Stimulated activated CD8-positive, alpha-beta memory T cell treated with anti-CD3 and anti-CD28 coated beads, Interleukin-15, amount 100 ng/mL, for 24 hours (primary cell): Measurements from ENCODE around the gene PHEX.
"Not testable (repeated sequence)": the region's sequence is repeated elsewhere in the genome, so short reads cannot be mapped to it uniquely, and the experiment has no call there.

Source experiments
- DNase-seq: peaks from one replicate; pipeline ENCODE4 v3.0.0-alpha.2; 2020; ENCODE audit warnings: low read depth

Gene PHEX

DNA sequence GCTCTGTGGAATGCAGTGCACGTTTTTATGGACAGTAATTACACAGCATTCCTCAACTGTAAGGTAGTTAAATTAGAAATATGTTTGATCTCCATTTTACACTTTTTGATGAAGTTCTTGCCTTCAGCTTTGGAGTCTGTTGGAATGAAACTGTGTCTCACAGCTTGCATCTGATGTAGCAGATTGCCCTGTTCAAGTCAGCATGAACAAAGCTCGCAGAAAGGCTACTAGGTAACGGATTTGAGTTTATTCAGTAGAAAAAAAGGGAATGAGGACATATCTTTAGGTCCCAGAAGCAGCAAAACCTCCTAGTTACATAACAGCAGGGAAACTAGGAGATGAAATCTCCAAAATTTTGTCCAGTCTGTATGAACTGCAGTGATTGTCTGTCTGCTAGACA is 216.3 kb downstream of the PHEX start:
- DNase-seq = no peak

DNA sequence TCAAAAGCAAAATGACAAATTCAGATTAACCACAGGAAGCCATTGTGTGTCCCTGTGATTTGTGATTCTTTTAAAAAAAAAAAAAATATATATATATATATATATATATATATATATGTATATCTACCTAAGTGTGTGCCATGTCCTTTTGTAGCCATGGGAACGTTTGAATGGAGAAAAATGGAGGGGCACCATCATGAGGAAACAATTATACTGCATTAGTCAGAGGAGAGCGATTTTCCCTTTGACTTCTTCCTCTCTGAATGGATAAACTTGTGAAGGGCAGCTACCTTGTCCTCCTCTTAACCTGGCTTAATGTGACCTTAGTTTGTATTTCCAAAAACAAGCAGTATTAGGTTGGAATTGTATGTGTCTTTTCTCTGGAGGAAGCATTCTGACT is 217.2 kb downstream of the PHEX start:
- no peak for DNase-seq

DNA sequence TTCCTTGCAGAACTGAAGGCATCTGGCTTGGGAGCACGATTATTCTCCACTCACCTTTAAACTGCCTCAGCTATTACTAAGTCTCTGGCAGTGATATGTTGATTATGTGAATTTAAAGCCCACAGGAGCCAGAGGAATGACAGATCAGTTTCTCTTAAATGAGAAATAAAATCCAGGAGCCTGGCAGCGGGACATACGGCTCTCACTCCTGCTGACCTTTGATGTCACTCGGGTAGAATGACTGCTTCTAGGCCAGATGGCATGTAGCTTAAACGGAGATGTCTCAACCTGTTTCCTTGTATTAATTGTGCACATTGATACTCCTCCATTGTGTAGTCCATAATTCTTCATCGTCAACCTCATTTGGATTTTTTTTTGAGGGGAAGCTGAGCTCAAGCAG is 236.6 kb downstream of the PHEX start:
- no peak for DNase-seq

DNA sequence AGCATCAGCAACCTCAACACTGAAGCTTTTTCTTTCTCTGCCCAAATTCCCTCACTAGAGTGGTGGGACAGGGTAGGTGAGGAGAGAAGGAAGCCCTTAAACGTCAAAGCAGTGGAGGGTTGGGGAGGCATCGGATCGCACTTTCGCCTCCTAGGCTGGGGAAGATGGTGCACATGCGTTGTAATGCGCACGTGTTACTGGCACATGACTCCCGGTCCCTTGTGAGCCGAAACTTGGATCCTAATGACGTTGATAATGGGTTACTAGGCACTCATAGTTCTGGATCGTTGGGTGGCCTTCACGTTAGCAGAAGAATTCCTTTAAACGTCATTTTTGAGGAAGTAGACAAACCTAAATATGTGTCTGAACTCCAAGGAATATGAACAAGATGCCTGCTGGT is 240.5 kb downstream of the PHEX start, which contains the start of gene CBLL2:
TSS of gene CBLL2 (plus strand) at position 301 of the 400 bp plus-strand sequence. CDS start at position 380, 79 bp downstream.
- DNase-seq = no peak

DNA sequence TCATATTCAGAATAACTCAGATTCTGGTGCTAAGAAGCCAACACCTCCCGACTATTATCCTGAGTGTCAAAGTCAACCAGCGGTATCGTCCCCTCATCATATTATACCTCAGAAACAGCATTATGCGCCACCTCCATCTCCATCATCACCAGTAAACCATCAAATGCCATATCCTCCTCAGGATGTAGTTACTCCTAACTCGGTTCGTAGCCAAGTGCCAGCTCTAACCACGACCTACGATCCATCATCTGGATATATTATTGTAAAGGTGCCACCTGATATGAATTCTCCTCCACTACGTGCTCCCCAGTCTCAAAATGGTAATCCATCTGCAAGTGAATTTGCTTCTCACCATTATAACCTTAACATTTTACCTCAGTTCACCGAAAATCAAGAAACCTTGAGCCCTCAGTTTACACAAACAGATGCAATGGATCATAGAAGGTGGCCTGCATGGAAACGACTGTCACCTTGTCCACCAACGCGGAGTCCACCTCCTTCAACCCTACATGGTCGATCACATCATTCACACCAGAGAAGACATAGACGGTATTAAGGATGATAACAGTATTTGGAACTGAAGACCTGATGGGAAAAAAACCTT is 241.7 kb downstream of the PHEX start:
- DNase-seq = no peak

DNA sequence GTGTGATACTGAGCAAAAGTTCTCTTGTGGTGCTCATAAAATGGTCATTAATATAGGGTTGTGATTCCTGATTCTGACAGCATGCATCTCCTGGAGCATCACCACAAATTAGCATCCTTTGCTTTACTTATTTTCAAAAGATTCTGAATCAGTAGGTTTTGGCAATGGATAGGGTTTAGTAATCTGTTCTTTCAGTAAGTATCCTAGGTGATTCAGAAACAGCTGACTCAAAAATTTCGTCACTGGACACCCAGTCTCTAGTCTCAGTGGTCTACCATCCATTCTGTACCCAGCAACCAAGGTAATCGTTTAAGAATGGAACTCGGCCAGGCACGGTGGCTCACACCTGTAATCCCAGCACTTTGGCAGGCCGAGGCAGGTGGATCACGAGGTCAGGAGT is 244.7 kb downstream of the PHEX start:
- DNase-seq = no peak

DNA sequence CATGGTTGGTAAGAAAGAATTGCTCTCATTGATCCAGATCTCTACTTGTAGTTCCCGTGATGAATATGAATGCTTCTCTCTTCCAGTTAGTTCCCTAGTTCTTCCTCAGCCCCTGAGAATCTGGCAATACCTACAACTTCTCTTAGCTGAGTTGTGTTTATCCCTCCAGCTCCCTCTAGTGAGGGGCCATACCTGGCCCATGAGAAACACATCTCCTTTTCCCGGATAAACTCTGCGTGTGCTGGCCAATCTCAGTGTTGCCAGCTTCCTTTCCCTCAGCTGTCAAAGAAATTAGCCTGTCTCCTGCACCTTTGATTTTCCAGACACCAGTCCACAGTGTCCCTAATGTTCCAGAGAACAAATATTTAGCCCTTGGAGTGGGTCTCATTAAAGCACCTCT is 246.2 kb downstream of the PHEX start:
- no peak for DNase-seq

DNA sequence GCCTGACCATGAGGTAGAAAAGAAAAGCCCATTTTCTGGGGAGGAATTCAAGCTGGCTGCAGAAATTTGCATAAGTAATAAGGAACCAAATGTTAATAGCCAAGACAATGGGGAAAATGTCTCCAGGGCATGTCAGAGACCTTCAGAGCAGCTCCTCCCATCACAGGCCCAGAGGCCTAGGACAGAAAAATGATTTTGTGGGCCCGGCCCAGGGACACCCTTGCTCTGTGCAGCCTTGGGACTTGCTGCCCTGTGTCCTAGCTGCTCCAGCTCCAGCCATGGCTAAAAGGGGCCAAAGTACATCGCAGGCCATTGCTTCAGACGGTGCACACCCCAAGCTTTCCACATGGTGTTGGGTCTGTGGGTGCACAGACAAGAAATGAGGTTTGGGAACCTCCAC is 257.1 kb downstream of the PHEX start:
- DNase-seq = not testable (repeated sequence)

DNA sequence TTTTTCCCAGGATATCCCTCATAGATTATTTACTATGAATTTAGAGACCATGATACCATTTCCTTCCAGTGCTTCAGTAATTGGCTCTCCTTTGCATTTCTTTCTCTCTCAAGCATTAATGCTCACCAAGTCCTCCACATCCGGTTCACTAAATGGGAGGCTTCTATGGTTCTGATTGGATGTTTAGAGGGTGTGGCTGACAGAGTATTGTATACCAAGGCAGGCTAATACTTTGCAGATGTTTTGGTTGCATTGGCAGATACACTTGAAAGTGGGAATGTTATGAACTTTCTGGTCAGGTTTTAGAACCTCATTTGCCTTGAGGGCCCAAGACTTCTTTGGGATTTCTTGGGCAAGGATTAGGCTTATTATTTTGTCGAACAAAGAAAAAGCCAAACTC is 264.7 kb downstream of the PHEX start:
- no peak for DNase-seq

DNA sequence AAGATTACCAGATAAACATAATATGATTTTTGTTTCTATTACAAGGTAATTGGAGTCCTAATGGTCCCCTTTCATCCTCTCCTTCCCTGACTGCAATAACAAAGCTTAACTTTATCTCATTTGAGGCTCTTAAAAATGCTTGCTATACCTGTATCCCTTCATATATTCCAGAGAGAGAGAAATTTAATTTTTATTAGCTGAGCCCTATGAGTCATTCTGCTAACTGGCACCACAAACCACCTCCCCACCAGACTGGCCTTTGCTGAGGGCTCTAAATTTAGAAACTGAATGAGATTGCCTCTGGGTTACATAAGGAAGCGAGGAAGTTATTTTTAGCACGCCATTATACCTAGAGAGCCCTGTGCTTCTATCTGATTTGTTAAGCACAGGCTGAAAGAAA is 268.0 kb downstream of the PHEX start:
- DNase-seq = no peak
